Upper lobe of left lung (tissue), 6 donors: ENCODE measurements around the gene MMD. TPM values are rescaled to one million over a fixed set of nuclear protein-coding genes. Genes with fewer than 3 reads are reported as not detected.

Experiments used
- ATAC-seq, 2 donors: fragments of 200-7000 bp; cut with Tn5 transposase; one replicate each; pipeline ENCODE4 v1.9.1; 2022; ENCODE audit warnings: mild to moderate bottlenecking in 2 of 2, moderate library complexity in 2 of 2; ENCODE audit not compliant: low FRiP score in 2 of 2
- DNase-seq, 2 donors: peaks; one replicate each; pipeline ENCODE4 v3.0.0-alpha.2; 2019 to 2020
- H3K27ac ChIP-seq, 4 donors: fragments of 200-600 bp; sonication (generic); one replicate each; pipeline ENCODE4 v1.5.1; 2016 to 2019
- H3K27me3 ChIP-seq, 4 donors: fragments of 200-600 bp; sonication (generic); one replicate each; pipeline ENCODE4 v1.5.1; 2017 to 2019
- H3K36me3 ChIP-seq, 4 donors: fragments of 200-600 bp; sonication (generic); one replicate each; pipeline ENCODE4 v1.5.1; 2016 to 2019
- H3K4me1 ChIP-seq, 4 donors: fragments of 200-600 bp; sonication (generic); one replicate each; pipeline ENCODE4 v1.5.1; 2018 to 2019
- H3K4me3 ChIP-seq, 4 donors: fragments of 200-600 bp; sonication (generic); one replicate each; pipeline ENCODE4 v1.5.1; 2017 to 2019; ENCODE audit warnings: mild to moderate bottlenecking in 2 of 4, moderate library complexity in 1 of 4
- H3K9me3 ChIP-seq, 4 donors: fragments of 200-600 bp; sonication (generic); one replicate each; pipeline ENCODE4 v1.5.1; 2018 to 2019
- EP300 ChIP-seq, 4 donors: sonication (generic); formaldehyde crosslinking; IDR thresholded peaks; one replicate each; pipeline ENCODE4 v1.5.1; 2017; ENCODE audit warnings: antibody characterized with exemption in 4 of 4, control low read depth in 2 of 4
- POLR2A ChIP-seq, 4 donors: fragments of 450-650 bp; IDR thresholded peaks; one replicate each; pipeline ENCODE4 v1.5.1; 2016 to 2017; ENCODE audit warnings: antibody characterized with exemption in 4 of 4, mild to moderate bottlenecking in 2 of 4
- POLR2AphosphoS5 ChIP-seq, 2 donors: sonication (generic); formaldehyde crosslinking; IDR thresholded peaks; one replicate each; pipeline ENCODE4 v1.5.1; 2017; ENCODE audit warnings: antibody characterized with exemption in 2 of 2
- WGBS, 2 donors: methylation state at CpG; one replicate each; pipeline ENCODE4 v1.1.5; 2017 to 2018; 5-methylcytosine and 5-hydroxymethylcytosine counted together
- total RNA-seq, 6 donors: library from RNA; depleted of rRNA in 4 of 6; stranded (reverse); fragments of >200 nt in 4 of 6; gene quantifications; one replicate each; pipeline versions ENCODE4 v1.1.0 to v1.2.1, GENCODE V29; 2016 to 2021
- TF ChIP-seq, protein P1 (sequence below), 6 experiments: fragments of 450-650 bp in 4 of 6; fragments of 200-600 bp in 2 of 6; sonication (generic) in 2 of 6; IDR thresholded peaks; one replicate each; pipeline ENCODE4 v1.5.1; 2016 to 2019; ENCODE audit warnings: antibody characterized with exemption in 6 of 6
- donor health status: DM: no; HTN: no; CAD: no; lungs with moderate emphysema.
- donor health status: DM: no; HTN: yes; CAD: no; lungs with severe emphysema.

The MMD gene
- total RNA-seq, 6 donors from 2014 or later = 13.5 to 26.7 (median 19.0) TPM

GRCh38 chr17:55366020-55366481, 55.6 kb downstream of the MMD start:
- H3K27me3 ChIP-seq = no peaks in the 10 kb centered on the region

GRCh38 chr17:55363033-55363432, 58.6 kb downstream of the MMD start:
- ATAC-seq (no peak), DNase-seq (no peak)
- peaks cover 0 to 10% (median 3%) of the 10 kb centered on the region in 4 donors for H3K9me3 ChIP-seq
- no peaks in the 10 kb centered on the region for H3K4me1 ChIP-seq
- no peak overlapping the region for H3K27ac ChIP-seq
- no peaks in the 10 kb centered on the region for H3K27me3 ChIP-seq
- no peaks in the 10 kb centered on the region for H3K36me3 ChIP-seq
- no peak overlapping the region for H3K4me3 ChIP-seq
- WGBS, 2 donors = 67 to 87% methylated on average over 1 of the region's 1 CpG
- TF ChIP-seq POLR2AphosphoS5 (IDR thresholded peaks at IDR 0.05) (no peak), EP300 (IDR thresholded peaks at IDR 0.05) (no peak), POLR2A (IDR thresholded peaks at IDR 0.05) (no peak)
- TF ChIP-seq, protein P1, sequence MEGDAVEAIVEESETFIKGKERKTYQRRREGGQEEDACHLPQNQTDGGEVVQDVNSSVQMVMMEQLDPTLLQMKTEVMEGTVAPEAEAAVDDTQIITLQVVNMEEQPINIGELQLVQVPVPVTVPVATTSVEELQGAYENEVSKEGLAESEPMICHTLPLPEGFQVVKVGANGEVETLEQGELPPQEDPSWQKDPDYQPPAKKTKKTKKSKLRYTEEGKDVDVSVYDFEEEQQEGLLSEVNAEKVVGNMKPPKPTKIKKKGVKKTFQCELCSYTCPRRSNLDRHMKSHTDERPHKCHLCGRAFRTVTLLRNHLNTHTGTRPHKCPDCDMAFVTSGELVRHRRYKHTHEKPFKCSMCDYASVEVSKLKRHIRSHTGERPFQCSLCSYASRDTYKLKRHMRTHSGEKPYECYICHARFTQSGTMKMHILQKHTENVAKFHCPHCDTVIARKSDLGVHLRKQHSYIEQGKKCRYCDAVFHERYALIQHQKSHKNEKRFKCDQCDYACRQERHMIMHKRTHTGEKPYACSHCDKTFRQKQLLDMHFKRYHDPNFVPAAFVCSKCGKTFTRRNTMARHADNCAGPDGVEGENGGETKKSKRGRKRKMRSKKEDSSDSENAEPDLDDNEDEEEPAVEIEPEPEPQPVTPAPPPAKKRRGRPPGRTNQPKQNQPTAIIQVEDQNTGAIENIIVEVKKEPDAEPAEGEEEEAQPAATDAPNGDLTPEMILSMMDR (IDR thresholded peaks at IDR 0.05) = no peak

More at GRCh38 chr17:55366020-55366481, 55.6 kb downstream of the MMD start:
- no peak overlapping the region for H3K27ac ChIP-seq
- WGBS, 2 donors = 87 to 92% methylated on average over 1 of the region's 1 CpG
- ATAC-seq (no peak), DNase-seq (no peak)
- H3K4me3 ChIP-seq = no peak overlapping the region
- H3K9me3 ChIP-seq = peaks cover 0 to 7% (median 2%) of the 10 kb centered on the region in 4 donors
- no peaks in the 10 kb centered on the region for H3K4me1 ChIP-seq
- TF ChIP-seq POLR2A (IDR thresholded peaks at IDR 0.05) (no peak), EP300 (IDR thresholded peaks at IDR 0.05) (no peak), POLR2AphosphoS5 (IDR thresholded peaks at IDR 0.05) (no peak)
- TF ChIP-seq, protein P1 (IDR thresholded peaks at IDR 0.05) = no peak
- no peaks in the 10 kb centered on the region for H3K36me3 ChIP-seq

- no peaks in the 10 kb centered on the region for H3K4me1 ChIP-seq
- no peaks in the 10 kb centered on the region for H3K27me3 ChIP-seq
- DNase-seq = no peak
- TF ChIP-seq, protein P1 (IDR thresholded peaks at IDR 0.05) = no peak
- TF ChIP-seq POLR2A (IDR thresholded peaks at IDR 0.05) (no peak), POLR2AphosphoS5 (IDR thresholded peaks at IDR 0.05) (no peak), EP300 (IDR thresholded peaks at IDR 0.05) (no peak)
- no peak overlapping the region for H3K4me3 ChIP-seq
- no peaks in the 10 kb centered on the region for H3K36me3 ChIP-seq
- no peak overlapping the region for H3K27ac ChIP-seq
- peaks cover 0 to 10% (median 3%) of the 10 kb centered on the region in 4 donors for H3K9me3 ChIP-seq
- ATAC-seq = no peak
Observed at GRCh38 chr17:55360971-55361370, 60.7 kb downstream of the MMD start.

DNA sequence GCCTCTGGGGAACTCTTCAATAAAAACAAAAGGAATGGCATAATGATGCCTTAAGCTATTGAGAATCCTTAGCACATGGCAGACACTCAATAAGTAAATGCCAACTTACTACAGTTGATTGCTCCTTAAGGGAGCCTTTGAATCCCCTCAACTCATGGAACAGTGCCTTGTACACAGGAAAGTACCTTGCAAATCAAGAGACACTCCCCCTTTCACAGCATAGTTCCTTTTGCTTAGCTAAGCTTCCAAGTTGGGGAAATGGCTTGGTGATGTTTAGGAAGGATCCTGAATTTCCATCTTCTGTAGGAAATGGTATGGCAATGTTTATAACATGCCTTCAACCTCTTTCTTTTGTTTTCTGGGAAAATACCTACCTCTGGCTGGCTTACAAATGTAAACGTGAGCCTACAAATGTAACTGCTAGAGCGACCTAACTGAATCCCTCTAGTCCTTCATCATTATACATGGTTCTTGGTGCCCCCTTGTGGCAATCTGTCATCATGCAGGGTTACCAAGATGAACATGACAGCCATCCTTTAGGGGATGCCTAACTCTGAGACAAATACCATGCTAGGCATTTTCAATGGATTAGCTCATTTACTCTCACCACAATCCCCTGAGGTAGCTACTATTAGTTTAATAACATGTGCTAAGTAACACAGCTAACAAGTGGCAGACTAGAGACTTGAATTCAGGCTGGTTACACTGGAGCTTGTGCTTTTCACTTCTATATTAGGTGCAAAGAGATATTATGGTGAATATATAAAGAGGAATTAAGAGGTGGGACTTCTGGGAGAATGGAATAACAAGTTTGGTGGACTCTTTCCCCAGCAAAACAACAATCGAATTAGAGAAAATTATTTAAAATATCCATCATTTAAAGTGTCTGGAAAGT, 65.0 kb downstream of the MMD start:
- H3K27ac ChIP-seq = no peak overlapping the region
- peak in 1 of 2 donors; percentile 65 for DNase-seq
- H3K36me3 ChIP-seq = no peaks in the 10 kb centered on the region
- H3K4me3 ChIP-seq = no peak overlapping the region
- no peak for TF ChIP-seq POLR2A (IDR thresholded peaks at IDR 0.05)
- TF ChIP-seq, protein P1 (IDR thresholded peaks at IDR 0.05) = peak; percentile 56 to 81 (median 76)
- WGBS, 2 donors = 31 to 34% methylated on average over 3 of the region's 3 CpGs
- H3K9me3 ChIP-seq = peaks cover 0 to 10% (median 3%) of the 10 kb centered on the region in 4 donors
- no peaks in the 10 kb centered on the region for H3K4me1 ChIP-seq
- H3K27me3 ChIP-seq = no peaks in the 10 kb centered on the region
- peak; percentile 68 to 86 for ATAC-seq
